KMS-11 (cell line): ENCODE measurements around the gene SEPTIN5.

Source experiments
- H2AFZ ChIP-seq: fragments of 200-600 bp; sonication (generic); 2 replicates; pipeline ENCODE4 v1.6.1; 2016; ENCODE audit warnings: antibody characterized with exemption, mixed run types, low read depth
- H3K27ac ChIP-seq: fragments of 200-600 bp; sonication (generic); 2 replicates; pipeline ENCODE4 v1.6.1; 2016; ENCODE audit warnings: mild to moderate bottlenecking, mixed run types
- H3K27me3 ChIP-seq: fragments of 200-600 bp; sonication (generic); 2 replicates; pipeline ENCODE4 v1.6.1; 2017; ENCODE audit warnings: mild to moderate bottlenecking, low read depth, mixed run types, moderate library complexity; ENCODE audit not compliant: insufficient read depth
- H3K36me3 ChIP-seq: fragments of 200-600 bp; sonication (generic); 2 replicates; pipeline ENCODE4 v1.6.1; 2017; ENCODE audit warnings: mild to moderate bottlenecking, mixed run types; ENCODE audit not compliant: insufficient read depth
- H3K4me1 ChIP-seq: fragments of 200-600 bp; sonication (generic); 2 replicates; pipeline ENCODE4 v1.6.1; 2016; ENCODE audit warnings: mild to moderate bottlenecking, low read depth, mixed run types; ENCODE audit not compliant: poor library complexity, severe bottlenecking
- H3K4me2 ChIP-seq: fragments of 200-600 bp; sonication (generic); 2 replicates; pipeline ENCODE4 v1.7.0; 2016; ENCODE audit warnings: mild to moderate bottlenecking, mixed run types
- H3K4me3 ChIP-seq: fragments of 200-600 bp; sonication (generic); IDR thresholded peaks from 2 replicates; pipeline ENCODE4 v1.6.1; 2017; ENCODE audit warnings: low read depth, low read length, mixed read lengths; ENCODE audit not compliant: insufficient read depth
- H3K79me2 ChIP-seq: fragments of 200-600 bp; sonication (generic); 2 replicates; pipeline ENCODE4 v1.6.1; 2016; ENCODE audit warnings: low read depth, mixed run types; ENCODE audit not compliant: insufficient read depth
- H3K9ac ChIP-seq: fragments of 200-600 bp; sonication (generic); 2 replicates; pipeline ENCODE4 v1.6.1; 2016; ENCODE audit warnings: mild to moderate bottlenecking, mixed run types
- H4K20me1 ChIP-seq: fragments of 200-600 bp; sonication (generic); 2 replicates; pipeline ENCODE4 v1.6.1; 2016; ENCODE audit warnings: mild to moderate bottlenecking, mixed run types; ENCODE audit not compliant: insufficient read depth
- CTCF ChIP-seq: fragments of 200-600 bp; sonication (generic); conservative IDR thresholded peaks from 2 replicates; pipeline ENCODE4 v1.6.1; 2017; ENCODE audit warnings: low read depth, mild to moderate bottlenecking, antibody characterized with exemption, low read length, moderate library complexity, mixed read lengths

Gene SEPTIN5

GRCh38 chr22:19720150-19720827 lies 6.0 kb downstream of the SEPTIN5 start:
- Histone ChIP-seq H4K20me1 (no peaks in the 10 kb centered on the region), H2AFZ (no peak overlapping the region), H3K9ac (no peak overlapping the region), H3K27me3 (no peaks in the 10 kb centered on the region), H3K36me3 (no peaks in the 10 kb centered on the region), H3K79me2 (no peaks in the 10 kb centered on the region), H3K27ac (no peak overlapping the region), H3K4me3 (no peak overlapping the region), H3K4me2 (no peak overlapping the region), H3K4me1 (peaks cover 4% of the 10 kb centered on the region)
- no peak for TF ChIP-seq CTCF

GRCh38 chr22:19720999-19721329 lies 6.7 kb downstream of the SEPTIN5 start:
- H3K79me2 ChIP-seq, result no peaks in the 10 kb centered on the region

GRCh38 chr22:19721330-19722177 lies 7.3 kb downstream of the SEPTIN5 start:
- Histone ChIP-seq H3K4me1 (no peaks in the 10 kb centered on the region), H3K36me3 (no peaks in the 10 kb centered on the region), H3K9ac (no peak overlapping the region), H3K27me3 (no peaks in the 10 kb centered on the region), H2AFZ (no peak overlapping the region), H3K4me3 (no peak overlapping the region), H3K4me2 (no peak overlapping the region), H3K27ac (no peak overlapping the region), H3K79me2 (no peaks in the 10 kb centered on the region), H4K20me1 (no peaks in the 10 kb centered on the region)
- no peak for TF ChIP-seq CTCF

More at GRCh38 chr22:19720999-19721329, 6.7 kb downstream of the SEPTIN5 start:
- Histone ChIP-seq H3K27me3 (no peaks in the 10 kb centered on the region), H3K4me1 (no peaks in the 10 kb centered on the region), H3K4me3 (no peak overlapping the region), H2AFZ (no peak overlapping the region), H3K27ac (no peak overlapping the region), H3K4me2 (no peak overlapping the region), H4K20me1 (no peaks in the 10 kb centered on the region), H3K9ac (no peak overlapping the region), H3K36me3 (no peaks in the 10 kb centered on the region)
- no peak for TF ChIP-seq CTCF

GRCh38 chr22:19722178-19722981 lies 8.1 kb downstream of the SEPTIN5 start:
- TF ChIP-seq CTCF, result no peak
- Histone ChIP-seq H3K36me3 (no peaks in the 10 kb centered on the region), H2AFZ (no peak overlapping the region), H3K4me1 (no peaks in the 10 kb centered on the region), H3K4me3 (no peak overlapping the region), H3K9ac (no peak overlapping the region), H3K4me2 (no peak overlapping the region), H3K27me3 (no peaks in the 10 kb centered on the region; the same call in 1 of the 2 replicates), H3K27ac (no peak overlapping the region), H4K20me1 (no peaks in the 10 kb centered on the region), H3K79me2 (no peaks in the 10 kb centered on the region)
